HG02798 (cell line): ENCODE measurements around the gene GJA10.
"Not testable (repeated sequence)": the region's sequence is repeated elsewhere in the genome, so short reads cannot be mapped to it uniquely, and the experiment has no call there.

Source experiments
- ATAC-seq: cut with Tn5 transposase; IDR thresholded peaks from one replicate; pipeline ENCODE4 v1.9.1; 2021; ENCODE audit warnings: mild to moderate bottlenecking; ENCODE audit not compliant: unreplicated experiment, poor library complexity

The GJA10 gene

GRCh38 chr6:89894169-89894568 is at the start of gene GJA10:
GJA10 (plus strand) TSS chr6:89894469; CDS start chr6:89894469, 0 bp downstream.
- ATAC-seq = no peak

- not testable (repeated sequence) for ATAC-seq
These were observed 46.8 kb upstream of the GJA10 start for GRCh38 chr6:89847513-89847912.

GRCh38 chr6:89853068-89853467 is 41.2 kb upstream of the GJA10 start:
- no peak for ATAC-seq

- no peak for ATAC-seq
These were observed 36.2 kb upstream of the GJA10 start for GRCh38 chr6:89858041-89858440.

GRCh38 chr6:89859744-89860143 is 34.5 kb upstream of the GJA10 start:
- peak; percentile 48 for ATAC-seq

- peak; percentile 69 for ATAC-seq
These were observed 32.0 kb upstream of the GJA10 start for GRCh38 chr6:89862273-89862672.

- ATAC-seq = no peak
These were observed 31.6 kb upstream of the GJA10 start for GRCh38 chr6:89862698-89863097.

GRCh38 chr6:89866024-89866678 is 28.1 kb upstream of the GJA10 start:
- ATAC-seq = no peak

- ATAC-seq = no peak
These were observed 20.5 kb upstream of the GJA10 start for GRCh38 chr6:89873721-89874120.

- ATAC-seq = no peak
These were observed 19.8 kb upstream of the GJA10 start for GRCh38 chr6:89874438-89874837.

GRCh38 chr6:89886378-89887120 is 7.7 kb upstream of the GJA10 start:
- no peak for ATAC-seq

GRCh38 chr6:89887452-89888137 is 6.7 kb upstream of the GJA10 start:
- ATAC-seq = no peak

GRCh38 chr6:89888138-89888514 is 6.1 kb upstream of the GJA10 start:
- no peak for ATAC-seq

- no peak for ATAC-seq
These were observed 5.4 kb upstream of the GJA10 start for GRCh38 chr6:89888871-89889270.

GRCh38 chr6:89890845-89891528 is 3.3 kb upstream of the GJA10 start:
- ATAC-seq = not testable (repeated sequence)

GRCh38 chr6:89892577-89892976 is 1.7 kb upstream of the GJA10 start:
- not testable (repeated sequence) for ATAC-seq

- no peak for ATAC-seq
These were observed 1.1 kb downstream of the GJA10 start for GRCh38 chr6:89895276-89895874.

- ATAC-seq = not testable (repeated sequence)
These were observed 16.0 kb downstream of the GJA10 start for GRCh38 chr6:89910001-89910901.

- ATAC-seq = no peak
These were observed 16.6 kb downstream of the GJA10 start for GRCh38 chr6:89910902-89911240.
